SU-DHL-6 (cell line): ENCODE measurements around the gene CCDC15.
A peak's percentile ranks its signal among the peaks of the same experiment; 100 is the strongest.

Experiments used
- H2AFZ ChIP-seq: fragments of 200-600 bp; sonication (generic); 2 replicates; pipeline ENCODE4 v1.6.1; 2014; ENCODE audit warnings: low read depth, mild to moderate bottlenecking, moderate library complexity, mixed read lengths, antibody characterized with exemption, low read length; ENCODE audit not compliant: severe bottlenecking
- H3F3A ChIP-seq: fragments of 200-600 bp; shearing (Covaris generic); 2 replicates; pipeline ENCODE4 v1.6.0; 2016; ENCODE audit warnings: antibody characterized with exemption, mild to moderate bottlenecking; ENCODE audit not compliant: insufficient read depth
- H3K27ac ChIP-seq: fragments of 200-600 bp; sonication (generic); 2 replicates; pipeline ENCODE4 v1.5.1; 2016; ENCODE audit warnings: low read depth, mild to moderate bottlenecking, low read length, moderate library complexity, mixed read lengths
- H3K27me3 ChIP-seq: fragments of 200-600 bp; sonication (generic), shearing (Covaris generic); 2 replicates; pipeline ENCODE4 v1.6.0; 2014; ENCODE audit warnings: mild to moderate bottlenecking, low read length
- H3K36me3 ChIP-seq: fragments of 200-600 bp; sonication (generic); 2 replicates; pipeline ENCODE4 v1.6.1; 2014; ENCODE audit warnings: mild to moderate bottlenecking, low read length, mixed read lengths
- H3K4me2 ChIP-seq: fragments of 300-600, 200-600 bp; shearing (Covaris generic), sonication (generic); 2 replicates; pipeline ENCODE4 v1.6.0; 2014; ENCODE audit warnings: low read length, low read depth, mild to moderate bottlenecking; ENCODE audit not compliant: poor library complexity, severe bottlenecking
- H3K4me3 ChIP-seq: fragments of 200-600 bp; sonication (generic); 2 replicates; pipeline ENCODE4 v1.5.1; 2014; ENCODE audit warnings: antibody characterized with exemption, low read length, mild to moderate bottlenecking, mixed read lengths; ENCODE audit not compliant: insufficient read depth, poor library complexity, severe bottlenecking
- H3K79me2 ChIP-seq: fragments of 200-600 bp; sonication (generic); 2 replicates; pipeline ENCODE4 v1.6.1; 2014; ENCODE audit warnings: mild to moderate bottlenecking, low read length, moderate library complexity; ENCODE audit not compliant: insufficient read depth
- H3K9ac ChIP-seq: fragments of 200-600 bp; sonication (generic); 2 replicates; pipeline ENCODE4 v1.7.0; 2014; ENCODE audit warnings: mild to moderate bottlenecking, low read length
- H3K9me2 ChIP-seq: fragments of 200-600 bp; sonication (generic); replicated peaks from 2 replicates; pipeline ENCODE4 v1.6.1; 2014; ENCODE audit warnings: low read length; ENCODE audit not compliant: insufficient read depth
- H3K9me3 ChIP-seq: fragments of 200-600 bp; sonication (generic); 2 replicates; pipeline ENCODE4 v1.6.1; 2014; ENCODE audit warnings: low read length, mixed read lengths; ENCODE audit not compliant: insufficient read depth
- H4K20me1 ChIP-seq: fragments of 200-600 bp; sonication (generic); 2 replicates; pipeline ENCODE4 v1.6.1; 2014; ENCODE audit warnings: low read depth, mild to moderate bottlenecking, antibody characterized with exemption, low read length, moderate library complexity, mixed read lengths
- CTCF ChIP-seq: fragments of 200-600 bp; sonication (generic); IDR thresholded peaks from one replicate; pipeline ENCODE4 v1.5.1; 2017; ENCODE audit warnings: antibody characterized with exemption, mild to moderate bottlenecking, low read length, moderate library complexity; ENCODE audit not compliant: insufficient read depth, poor library complexity, severe bottlenecking
- EZH2phosphoT487 ChIP-seq: fragments of 200-600 bp; sonication (generic), shearing (Covaris generic); conservative IDR thresholded peaks from 2 replicates; pipeline ENCODE4 v1.6.1; 2018; ENCODE audit warnings: mild to moderate bottlenecking, antibody characterized with exemption, low read length, moderate library complexity, mixed read lengths

Gene CCDC15

GRCh38 chr11:124950601-124951330 is 3.2 kb upstream of the CCDC15 start:
- Histone ChIP-seq H4K20me1 (no peaks in the 10 kb centered on the region), H3K9me3 (no peaks in the 10 kb centered on the region), H3K27ac (no peak overlapping the region), H3F3A (no peaks in the 10 kb centered on the region), H3K9me2 (no peaks in the 10 kb centered on the region), H3K79me2 (no peaks in the 10 kb centered on the region), H3K36me3 (no peaks in the 10 kb centered on the region), H3K9ac (no peak overlapping the region), H3K4me2 (no peak overlapping the region), H3K4me3 (no peak overlapping the region), H2AFZ (no peak overlapping the region), H3K27me3 (no peaks in the 10 kb centered on the region)
- no peak for TF ChIP-seq EZH2phosphoT487
- TF ChIP-seq CTCF, result no peak

- no peak overlapping the region for H2AFZ ChIP-seq
- H3K4me3 ChIP-seq, result no peak overlapping the region
- no peak overlapping the region for H3K27ac ChIP-seq
- H4K20me1 ChIP-seq, result no peaks in the 10 kb centered on the region
- no peaks in the 10 kb centered on the region for H3K27me3 ChIP-seq
- H3F3A ChIP-seq, result no peaks in the 10 kb centered on the region
- H3K9me3 ChIP-seq, result no peaks in the 10 kb centered on the region
- no peak overlapping the region for H3K4me2 ChIP-seq
- no peak overlapping the region for H3K9ac ChIP-seq
- H3K9me2 ChIP-seq, result no peaks in the 10 kb centered on the region
- no peak for TF ChIP-seq EZH2phosphoT487
- no peak for TF ChIP-seq CTCF
- H3K79me2 ChIP-seq, result no peaks in the 10 kb centered on the region
- H3K36me3 ChIP-seq, result no peaks in the 10 kb centered on the region
These were observed 2.7 kb upstream of the CCDC15 start for GRCh38 chr11:124951341-124951740.

- H3K36me3 ChIP-seq, result no peaks in the 10 kb centered on the region
- H4K20me1 ChIP-seq, result no peaks in the 10 kb centered on the region
- no peaks in the 10 kb centered on the region for H3K27me3 ChIP-seq
- peak overlapping the region; percentile 44 for H3K27ac ChIP-seq
- peak overlapping the region; percentile 66 for H3K9ac ChIP-seq
- no peak for TF ChIP-seq EZH2phosphoT487
- TF ChIP-seq CTCF, result no peak
- H3K79me2 ChIP-seq, result no peaks in the 10 kb centered on the region
- no peaks in the 10 kb centered on the region for H3K9me3 ChIP-seq
- H3K9me2 ChIP-seq, result no peaks in the 10 kb centered on the region
- peak overlapping the region; percentile 56 for H3K4me3 ChIP-seq
- no peaks in the 10 kb centered on the region for H3F3A ChIP-seq
- H3K4me2 ChIP-seq, result peak overlapping the region; percentile 90
- peak overlapping the region; percentile 67 for H2AFZ ChIP-seq
These were observed 571 bp downstream of the CCDC15 start for GRCh38 chr11:124954590-124954955.
